ENCODE measurements around the gene DAAM2. TPM values are rescaled to one million over a fixed set of nuclear protein-coding genes. Genes with fewer than 3 reads are reported as not detected.

DAAM2 gene
- total and polyA plus RNA-seq, 12 donors, result 6.0 to 25.9 (median 12.2) TPM

DNA sequence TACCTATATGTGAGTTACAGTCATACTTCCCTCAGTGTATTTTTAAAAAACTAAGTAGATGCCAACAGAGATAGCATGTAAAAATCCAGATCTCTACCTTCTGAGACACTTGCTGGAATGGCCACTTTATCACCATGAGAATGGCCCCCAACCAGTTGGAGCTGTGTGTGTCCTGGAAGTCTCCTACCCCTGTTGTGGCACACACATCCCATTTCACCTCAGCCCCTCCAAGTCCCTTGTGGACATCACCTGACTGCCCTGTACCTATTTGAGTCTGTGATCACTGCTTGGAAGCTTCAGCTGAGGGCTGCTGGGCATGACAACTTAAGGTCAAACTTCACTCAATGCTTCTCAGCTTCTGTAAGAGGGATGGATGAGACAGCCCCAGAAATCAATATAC is 118.0 kb downstream of the DAAM2 start:
- Histone ChIP-seq H3K4me1 (no peaks in the 10 kb centered on the region), H3K27ac (no peak overlapping the region), H3K9me3 (no peaks in the 10 kb centered on the region), H3K27me3 (no peaks in the 10 kb centered on the region), H3K4me3 (no peak overlapping the region), H3K36me3 (peaks cover 0 to 96% (median 24%) of the 10 kb centered on the region in 9 donors)
- no peak for ATAC-seq
- intact Hi-C loops (cut with DNase I), result no loop called here
- TF ChIP-seq, protein P1, sequence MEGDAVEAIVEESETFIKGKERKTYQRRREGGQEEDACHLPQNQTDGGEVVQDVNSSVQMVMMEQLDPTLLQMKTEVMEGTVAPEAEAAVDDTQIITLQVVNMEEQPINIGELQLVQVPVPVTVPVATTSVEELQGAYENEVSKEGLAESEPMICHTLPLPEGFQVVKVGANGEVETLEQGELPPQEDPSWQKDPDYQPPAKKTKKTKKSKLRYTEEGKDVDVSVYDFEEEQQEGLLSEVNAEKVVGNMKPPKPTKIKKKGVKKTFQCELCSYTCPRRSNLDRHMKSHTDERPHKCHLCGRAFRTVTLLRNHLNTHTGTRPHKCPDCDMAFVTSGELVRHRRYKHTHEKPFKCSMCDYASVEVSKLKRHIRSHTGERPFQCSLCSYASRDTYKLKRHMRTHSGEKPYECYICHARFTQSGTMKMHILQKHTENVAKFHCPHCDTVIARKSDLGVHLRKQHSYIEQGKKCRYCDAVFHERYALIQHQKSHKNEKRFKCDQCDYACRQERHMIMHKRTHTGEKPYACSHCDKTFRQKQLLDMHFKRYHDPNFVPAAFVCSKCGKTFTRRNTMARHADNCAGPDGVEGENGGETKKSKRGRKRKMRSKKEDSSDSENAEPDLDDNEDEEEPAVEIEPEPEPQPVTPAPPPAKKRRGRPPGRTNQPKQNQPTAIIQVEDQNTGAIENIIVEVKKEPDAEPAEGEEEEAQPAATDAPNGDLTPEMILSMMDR (IDR thresholded peaks at IDR 0.05), result no peak
- DNase-seq, result no peak

DNA sequence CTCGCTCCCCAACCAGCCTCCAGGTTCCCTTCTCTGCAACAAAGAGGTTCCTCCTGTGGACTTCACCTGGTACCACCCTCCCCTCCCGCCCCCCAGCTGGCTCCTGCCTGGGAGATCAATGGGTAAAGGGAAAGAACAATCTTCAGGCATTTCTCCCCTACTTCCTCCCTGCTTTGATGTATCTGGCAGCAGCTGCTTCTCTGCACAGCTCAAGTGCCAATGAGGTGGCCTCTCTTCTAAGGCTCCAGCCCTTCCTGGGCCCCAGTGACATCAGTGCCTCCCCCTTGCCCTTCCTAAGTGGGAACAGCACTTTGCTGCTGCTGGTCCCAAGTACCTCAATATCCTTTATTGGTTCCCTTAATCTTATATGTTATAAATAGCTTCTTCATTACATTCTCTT is 118.6 kb downstream of the DAAM2 start:
- H3K27me3 ChIP-seq, result no peaks in the 10 kb centered on the region
- no peak overlapping the region for H3K27ac ChIP-seq
- TF ChIP-seq, protein P1 (IDR thresholded peaks at IDR 0.05), result no peak
- no peaks in the 10 kb centered on the region for H3K9me3 ChIP-seq
- DNase-seq (no peak), ATAC-seq (no peak)
- H3K4me1 ChIP-seq, result no peaks in the 10 kb centered on the region
- 92 to 97% methylated on average over 2 of the region's 2 CpGs for WGBS, 2 donors
- intact Hi-C loops (cut with DNase I), result no loop called here
- H3K4me3 ChIP-seq, result no peak overlapping the region
- H3K36me3 ChIP-seq, result peaks cover 0 to 96% (median 30%) of the 10 kb centered on the region in 9 donors

DNA sequence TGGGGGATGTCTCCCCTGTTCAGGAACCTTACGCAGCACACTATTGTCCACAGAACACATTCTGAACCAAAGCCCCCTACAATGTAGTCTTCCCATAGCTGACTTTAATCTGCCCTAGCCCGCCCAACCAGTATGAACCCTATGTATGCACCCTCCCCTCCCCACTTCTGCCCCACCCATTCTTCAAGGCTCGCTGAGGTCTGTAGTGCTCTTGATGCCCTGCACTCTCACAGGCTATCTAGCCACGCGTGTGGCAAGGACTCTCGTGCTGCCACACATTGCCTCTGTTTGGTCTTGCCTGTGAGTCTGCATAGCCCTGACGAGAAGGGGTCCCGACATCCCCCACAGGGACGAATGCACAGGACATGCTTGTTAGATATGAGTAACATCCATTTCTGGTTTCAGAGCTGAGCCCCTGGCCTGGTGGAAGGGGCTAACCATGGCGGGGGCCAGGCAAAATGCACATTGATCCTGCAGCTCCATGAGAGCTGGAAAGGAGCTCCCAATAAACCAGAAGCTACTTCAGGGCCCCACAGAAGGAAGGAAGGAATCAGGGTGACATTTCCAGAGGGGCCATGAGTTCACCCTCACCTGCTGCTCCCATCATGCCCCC is 119.4 kb downstream of the DAAM2 start:
- WGBS, 2 donors, result 94 to 96% methylated on average over 10 of the region's 10 CpGs
- DNase-seq, result no peak
- Histone ChIP-seq H3K4me1 (no peaks in the 10 kb centered on the region), H3K9me3 (no peaks in the 10 kb centered on the region), H3K27ac (no peak overlapping the region), H3K27me3 (no peaks in the 10 kb centered on the region), H3K36me3 (peaks cover 0 to 96% (median 36%) of the 10 kb centered on the region in 9 donors), H3K4me3 (no peak overlapping the region)
- TF ChIP-seq, protein P1 (IDR thresholded peaks at IDR 0.05), result no peak
- intact Hi-C loops (cut with DNase I), result no loop called here
- ATAC-seq, result no peak

DNA sequence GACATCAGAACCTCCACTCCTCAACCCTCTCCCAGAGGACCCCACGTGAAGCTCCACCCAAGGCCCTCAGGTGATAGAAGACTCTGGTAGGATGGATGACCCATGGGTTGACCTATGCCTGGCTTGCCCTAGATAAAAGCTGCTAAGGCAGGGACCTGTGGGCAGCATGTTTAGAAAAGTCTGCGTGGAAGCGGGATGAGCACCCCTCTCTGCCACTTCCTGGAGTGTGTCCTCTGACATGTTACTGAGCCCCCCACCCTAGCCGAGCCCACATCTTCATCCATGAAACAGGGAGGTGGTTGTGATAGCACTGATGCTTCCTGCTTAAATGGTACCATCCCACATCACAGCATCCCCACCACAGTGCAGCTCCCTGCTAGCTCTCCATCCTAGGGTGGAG is 120.3 kb downstream of the DAAM2 start:
- no peak overlapping the region for H3K27ac ChIP-seq
- H3K4me3 ChIP-seq, result no peak overlapping the region
- no peaks in the 10 kb centered on the region for H3K4me1 ChIP-seq
- no peak for DNase-seq
- peaks cover 0 to 96% (median 36%) of the 10 kb centered on the region in 9 donors for H3K36me3 ChIP-seq
- WGBS, 2 donors, result 95 to 98% methylated on average over 4 of the region's 4 CpGs
- TF ChIP-seq, protein P1 (IDR thresholded peaks at IDR 0.05), result no peak
- H3K9me3 ChIP-seq, result no peaks in the 10 kb centered on the region
- ATAC-seq, result no peak
- no peaks in the 10 kb centered on the region for H3K27me3 ChIP-seq
- intact Hi-C loops (cut with DNase I), result no loop called here
